Measurements from ENCODE around the gene PAPLN.

Gene PAPLN

DNA sequence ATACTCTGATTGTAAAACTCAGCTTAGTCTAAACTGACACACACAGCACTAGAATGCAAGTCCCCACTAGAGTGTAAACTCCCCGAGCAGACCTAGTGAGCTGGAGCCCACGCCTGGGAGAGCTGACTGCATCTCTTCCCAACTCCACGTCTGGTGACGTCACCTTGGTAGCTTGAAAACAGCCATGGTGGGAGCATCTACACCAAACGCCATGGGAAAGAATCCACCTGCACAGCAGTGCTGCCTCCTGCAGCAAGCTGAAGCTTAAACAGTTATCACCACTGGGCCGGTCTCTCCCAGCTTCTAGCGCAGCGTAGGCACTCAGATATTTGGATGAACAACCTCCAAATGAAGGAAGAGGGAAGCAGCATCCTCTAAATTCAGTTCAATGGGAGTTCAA is 4.3 kb upstream of the PAPLN start:
- no peak for DNase-seq

DNA sequence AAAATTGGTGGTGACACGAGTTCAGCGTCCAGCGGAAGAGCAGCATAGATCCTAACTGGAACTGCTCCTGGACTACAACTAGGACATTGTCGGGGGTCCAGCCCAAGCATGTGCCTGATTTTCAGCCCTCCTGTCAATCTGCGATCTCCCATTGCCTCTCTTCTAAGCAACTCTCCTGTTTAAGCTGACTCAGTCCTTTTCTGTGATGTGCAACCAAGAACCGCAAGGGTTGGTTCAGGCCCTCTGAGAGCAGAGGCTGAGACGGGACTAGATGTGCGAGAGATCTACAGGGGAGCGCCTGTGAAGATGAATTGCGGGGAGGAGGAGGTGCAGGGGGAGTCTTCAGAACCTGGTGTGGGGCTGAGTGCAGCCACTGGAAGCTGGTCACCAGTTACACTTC is 3.7 kb upstream of the PAPLN start:
- no peak for DNase-seq

DNA sequence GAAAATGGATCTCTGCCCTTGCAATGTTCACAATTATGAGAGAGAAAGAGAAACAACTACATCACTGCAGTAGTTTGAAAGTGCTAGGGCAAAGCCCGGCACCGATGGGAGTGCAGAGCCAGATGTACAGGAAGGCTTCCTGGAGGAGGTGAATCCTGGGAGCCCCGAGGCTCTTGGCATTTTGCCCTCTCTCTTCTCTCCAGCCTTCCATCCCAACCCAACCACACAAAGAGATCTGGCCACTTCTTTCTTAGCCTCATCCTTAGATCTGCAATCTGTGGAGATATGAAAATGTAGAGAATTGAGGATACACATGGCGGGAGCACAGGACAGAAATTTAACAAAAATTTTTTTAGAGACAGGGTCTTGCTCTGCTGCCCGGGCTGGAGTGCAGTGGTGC is 3.3 kb upstream of the PAPLN start:
- DNase-seq: no peak

DNA sequence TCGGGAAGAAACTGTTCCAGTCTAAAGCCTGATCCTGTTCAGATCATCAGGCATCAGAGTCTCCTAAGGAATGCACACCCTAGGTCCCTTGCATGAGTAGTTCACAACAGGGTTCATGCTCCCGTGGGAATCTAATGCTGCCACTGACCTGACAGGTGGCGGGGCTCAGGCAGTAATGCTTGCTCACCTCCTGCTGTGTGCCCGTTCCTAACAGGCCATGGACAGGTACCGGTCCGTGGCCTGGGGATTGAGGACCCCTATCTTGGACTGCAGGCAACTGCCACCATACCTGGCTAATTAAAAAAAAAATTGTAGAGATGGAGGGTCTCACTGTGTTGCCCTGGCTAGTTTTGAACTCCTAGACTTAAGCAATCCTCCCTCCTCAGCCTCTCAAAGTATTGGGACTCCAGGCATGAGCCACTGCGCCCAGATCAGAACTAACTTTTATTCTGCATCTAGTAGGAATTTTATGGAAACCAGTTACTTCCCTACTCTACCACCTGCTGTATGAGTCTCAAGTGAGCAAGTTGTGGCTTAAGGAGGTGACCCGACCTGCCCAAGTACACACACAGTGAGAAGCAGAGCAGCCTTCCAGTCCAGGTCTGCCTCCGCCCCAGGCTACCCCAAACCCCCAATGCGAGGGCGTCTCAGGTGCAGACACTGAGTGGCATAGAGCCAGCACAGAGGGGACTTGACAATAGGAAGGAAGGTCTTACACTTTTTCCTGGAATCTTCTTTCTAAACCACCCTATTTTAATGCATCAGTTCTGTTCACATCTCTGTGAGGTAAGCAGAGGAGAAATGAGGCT is 2.5 kb upstream of the PAPLN start:
- no peak for DNase-seq

DNA sequence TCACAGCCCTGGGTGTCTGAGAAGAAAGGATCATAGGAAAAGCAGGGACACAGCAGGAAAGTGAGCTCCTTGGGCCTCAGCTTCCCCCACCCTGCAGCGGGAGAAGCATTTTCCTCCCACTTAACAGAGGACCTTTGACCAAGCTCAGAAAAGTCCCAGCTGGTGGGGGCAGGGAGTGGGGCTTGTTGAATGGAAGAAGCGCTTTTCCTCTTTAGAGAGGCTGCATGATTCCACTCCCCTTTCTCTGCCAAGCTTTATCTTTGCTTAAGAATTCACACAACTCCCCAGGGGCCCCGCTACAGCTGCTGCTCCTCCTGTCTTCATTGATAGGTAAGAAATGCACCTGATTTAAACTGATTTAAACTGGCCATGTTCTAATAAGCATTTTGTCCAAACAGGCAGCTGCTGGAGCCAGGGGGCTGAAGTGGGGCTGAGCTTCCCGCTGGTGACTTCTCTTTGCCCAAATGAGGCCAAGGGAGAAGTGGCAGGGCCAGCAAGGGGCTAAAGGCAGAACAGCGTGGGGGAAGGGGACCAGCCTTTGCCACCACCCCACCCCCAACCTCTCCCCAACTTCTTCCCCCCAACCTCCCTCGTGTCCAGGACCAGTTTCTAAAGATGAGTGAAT is 1.7 kb upstream of the PAPLN start:
- DNase-seq: no peak

DNA sequence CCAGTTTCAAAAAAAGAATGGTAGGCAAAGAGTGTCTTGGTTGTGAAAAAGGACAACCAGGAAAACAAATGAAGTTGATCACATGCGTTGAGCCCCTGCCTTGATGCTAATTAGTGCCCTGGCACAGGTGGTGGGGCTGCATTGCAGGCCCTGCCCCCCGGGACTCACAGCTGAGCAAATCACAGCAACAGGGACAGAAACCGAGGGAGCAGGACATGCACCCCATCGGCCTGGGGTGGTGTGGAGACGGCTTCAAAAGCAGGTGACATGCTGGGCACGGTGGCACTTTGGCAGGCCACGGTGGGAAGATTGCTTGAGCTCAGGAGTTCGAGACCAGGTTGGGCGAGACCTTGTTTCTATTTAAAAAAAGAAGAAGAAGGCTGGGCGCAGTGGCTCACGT is 1.1 kb upstream of the PAPLN start:
- no peak for DNase-seq

DNA sequence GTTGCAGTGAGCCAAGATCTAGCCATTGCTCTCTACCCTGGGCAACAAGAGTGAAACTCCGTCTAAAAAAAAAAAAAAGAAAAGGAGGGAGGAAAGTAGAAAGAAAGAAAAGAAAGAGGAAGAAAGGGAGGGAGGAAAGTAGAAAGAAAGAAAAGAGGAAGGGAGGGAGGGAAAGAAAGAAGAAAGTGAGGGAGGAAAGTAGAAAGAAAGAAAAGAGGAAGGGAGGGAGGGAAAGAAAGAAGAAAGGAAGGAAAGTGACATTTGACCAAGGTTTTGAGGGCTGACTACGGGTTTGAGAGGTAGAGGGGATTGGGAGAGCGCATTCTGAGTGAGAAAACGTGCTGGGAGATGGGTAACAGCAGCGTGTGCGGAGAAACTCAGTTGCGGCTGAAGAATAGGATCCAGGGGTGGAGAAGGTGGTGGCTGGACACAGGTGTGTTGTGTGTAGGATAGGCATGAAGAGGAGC is 521 bp upstream of the PAPLN start:
- DNase-seq: no peak

DNA sequence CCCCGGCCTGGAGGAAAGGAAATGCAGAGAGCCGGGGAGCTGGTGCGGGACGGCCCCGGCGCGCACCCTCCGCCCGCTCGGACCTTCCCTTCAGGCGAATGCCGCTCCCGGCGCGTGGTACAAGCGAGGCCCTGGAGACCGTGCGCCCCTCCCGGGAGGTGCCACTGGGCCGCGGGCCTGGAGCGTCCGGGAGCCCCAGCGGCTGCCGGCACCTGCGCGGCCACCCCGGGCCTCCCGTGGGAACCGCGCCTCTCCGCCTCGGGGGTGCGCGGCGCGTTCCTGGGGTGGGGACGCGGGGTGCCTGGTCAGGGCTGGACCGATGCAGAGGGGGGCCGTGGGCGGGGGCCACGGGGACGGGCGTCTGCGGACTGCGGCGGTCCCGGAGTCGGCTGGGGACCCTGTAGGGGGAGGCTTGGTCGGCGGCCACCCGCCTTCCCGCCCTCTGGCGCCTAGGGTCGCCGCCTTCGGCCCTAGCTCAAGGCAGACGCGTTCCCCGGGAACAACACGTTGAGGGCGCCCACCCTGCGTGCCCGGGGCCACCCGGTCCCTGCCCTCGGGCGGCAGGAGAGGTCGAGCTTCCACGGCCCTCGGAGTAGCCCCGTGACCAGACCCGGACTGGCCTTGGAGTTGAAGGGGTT is 599 bp downstream of the PAPLN start:
- DNase-seq: no peak

DNA sequence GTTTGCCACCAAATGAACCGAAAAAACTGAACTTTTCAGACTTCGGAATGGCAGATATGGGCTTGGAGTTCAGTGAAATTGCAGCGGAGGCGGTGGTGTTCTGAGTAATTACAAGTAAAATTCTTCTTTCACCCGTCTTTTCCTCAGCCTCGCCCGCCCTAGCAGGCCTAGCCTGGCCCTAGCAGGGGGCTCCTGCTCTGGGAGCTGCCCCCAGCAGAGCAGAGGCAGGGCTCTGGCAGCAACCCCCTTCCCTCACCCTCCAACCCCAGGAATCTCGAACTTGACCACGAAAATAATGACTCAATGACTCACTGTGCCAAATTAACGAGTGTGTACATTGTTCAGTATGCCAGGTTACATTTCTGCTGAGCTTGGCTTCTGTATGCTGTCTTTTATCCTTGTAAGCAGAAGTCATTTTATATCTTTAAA is 1.1 kb downstream of the PAPLN start:
- DNase-seq: peak; percentile 59

DNA sequence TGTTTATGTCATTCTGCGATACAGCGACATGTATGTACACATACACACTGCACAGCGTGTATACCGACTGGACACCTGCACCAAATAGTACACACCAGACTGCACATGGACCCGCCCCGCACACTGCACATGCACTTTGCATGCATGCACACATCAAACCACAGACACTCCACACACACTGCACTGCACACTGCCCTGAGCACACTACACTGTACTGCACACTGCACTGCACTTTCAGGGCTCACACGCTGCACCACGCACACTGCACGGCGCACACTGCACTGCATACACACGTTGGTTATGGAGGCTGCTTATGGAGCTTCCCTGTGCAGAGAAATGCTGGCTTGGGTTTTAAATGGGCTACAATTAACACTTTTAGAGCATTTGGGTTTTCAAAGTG is 1.6 kb downstream of the PAPLN start:
- DNase-seq: no peak

DNA sequence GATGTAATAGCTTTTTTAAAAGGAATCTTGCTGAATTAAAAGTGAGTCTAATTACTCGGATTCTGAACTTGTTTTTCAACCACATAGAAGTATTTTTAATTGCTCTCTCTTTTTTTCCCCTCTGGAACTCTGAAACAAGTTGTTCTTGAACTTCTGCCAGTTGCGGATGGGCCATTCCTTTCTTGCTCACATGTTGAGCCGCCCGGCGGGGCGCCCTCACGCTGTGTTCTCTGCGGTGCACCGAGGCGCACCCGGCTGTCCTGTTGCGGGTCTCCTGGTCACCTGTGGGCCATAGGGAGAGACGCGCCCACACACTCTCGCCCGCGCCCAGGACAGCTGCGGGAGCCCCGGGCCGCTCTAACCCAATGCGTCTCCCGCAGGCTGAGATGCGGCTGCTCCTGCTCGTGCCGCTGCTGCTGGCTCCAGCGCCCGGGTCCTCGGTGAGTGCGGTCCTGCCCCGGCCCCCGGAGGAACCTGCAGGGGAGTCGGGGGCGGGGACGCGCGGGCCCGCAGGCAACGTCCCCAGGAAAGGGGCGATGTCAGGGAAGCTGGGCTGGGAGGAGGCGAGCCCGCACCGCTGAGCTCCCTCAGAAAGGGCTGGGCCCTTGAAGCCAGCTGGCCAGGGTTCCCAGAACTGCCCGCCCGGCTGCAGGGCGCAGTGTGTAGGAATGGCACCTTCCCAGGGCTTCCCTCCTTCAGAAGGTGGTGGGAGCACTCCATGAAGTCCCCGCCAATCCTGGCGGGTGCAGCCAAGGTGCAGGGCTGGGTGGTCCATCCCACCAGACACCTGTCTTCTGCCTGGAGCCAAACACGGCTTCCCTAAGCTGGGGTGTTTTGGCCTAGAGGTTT is 2.3 kb downstream of the PAPLN start:
- peak; percentile 24 for DNase-seq

DNA sequence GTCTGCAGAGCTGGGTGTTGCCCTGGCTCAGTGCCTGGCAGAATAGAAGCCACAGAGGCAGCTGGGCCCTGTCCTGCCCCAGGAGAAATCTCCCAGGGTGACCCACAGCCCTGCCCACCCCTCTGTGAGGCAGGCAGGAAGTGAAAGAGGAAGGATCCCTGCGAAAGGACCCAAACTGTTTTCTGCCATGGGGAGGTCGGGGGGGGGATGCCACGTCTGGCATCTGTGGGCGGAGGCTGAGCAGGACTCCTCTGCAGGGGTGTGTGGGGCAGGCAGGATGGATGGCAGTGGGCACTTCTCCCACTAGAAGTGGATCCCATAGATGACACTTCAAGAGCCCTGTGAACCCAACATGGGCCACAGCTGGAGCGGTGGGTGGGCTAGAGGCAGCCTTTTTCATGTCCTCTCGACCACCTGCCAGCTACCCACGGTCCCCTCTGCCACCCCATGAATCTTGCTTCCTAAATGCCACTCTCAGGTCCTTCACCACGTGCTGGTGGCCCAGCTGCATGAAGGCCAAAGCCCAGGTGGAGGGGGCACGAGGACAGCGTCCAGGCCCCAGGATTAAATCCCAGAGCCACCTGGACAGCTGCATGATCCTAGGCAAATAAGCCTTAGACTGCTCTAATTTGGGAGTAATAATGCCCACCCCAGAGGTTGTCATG is 3.6 kb downstream of the PAPLN start:
- DNase-seq: no peak

DNA sequence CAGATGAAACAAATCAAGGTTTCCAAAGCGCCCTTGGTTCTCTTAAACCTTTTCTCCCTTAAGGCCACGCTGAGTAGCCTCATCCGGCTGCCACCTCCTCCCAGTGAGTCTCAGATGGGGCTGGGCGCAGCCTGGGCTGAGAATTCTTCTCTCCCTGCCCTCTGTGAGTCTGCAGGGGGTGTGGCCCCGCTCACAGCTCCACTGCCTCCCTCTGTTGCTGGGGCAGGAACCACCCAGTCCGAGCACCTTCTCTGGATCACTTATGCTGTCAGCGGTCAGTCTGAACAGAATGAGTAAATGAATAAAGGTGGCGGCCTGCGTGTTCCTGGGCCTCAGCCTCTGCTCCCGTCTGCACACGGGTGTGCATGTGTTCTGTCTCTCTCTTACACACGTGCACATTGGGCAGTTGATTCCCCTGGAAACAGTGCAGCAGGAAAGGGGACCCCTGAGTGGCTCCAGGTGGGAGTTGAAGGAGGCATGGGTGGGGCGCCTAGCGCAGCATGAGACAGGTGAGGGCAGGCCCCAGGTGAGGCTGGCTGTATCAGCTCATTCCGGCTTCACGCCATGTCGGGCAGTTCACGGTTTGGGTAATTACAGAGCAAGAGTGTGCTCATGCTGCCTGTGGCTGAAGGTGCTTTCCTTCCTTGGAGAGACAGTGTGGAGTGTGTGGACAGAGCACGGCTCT is 4.3 kb downstream of the PAPLN start:
- DNase-seq: no peak

DNA sequence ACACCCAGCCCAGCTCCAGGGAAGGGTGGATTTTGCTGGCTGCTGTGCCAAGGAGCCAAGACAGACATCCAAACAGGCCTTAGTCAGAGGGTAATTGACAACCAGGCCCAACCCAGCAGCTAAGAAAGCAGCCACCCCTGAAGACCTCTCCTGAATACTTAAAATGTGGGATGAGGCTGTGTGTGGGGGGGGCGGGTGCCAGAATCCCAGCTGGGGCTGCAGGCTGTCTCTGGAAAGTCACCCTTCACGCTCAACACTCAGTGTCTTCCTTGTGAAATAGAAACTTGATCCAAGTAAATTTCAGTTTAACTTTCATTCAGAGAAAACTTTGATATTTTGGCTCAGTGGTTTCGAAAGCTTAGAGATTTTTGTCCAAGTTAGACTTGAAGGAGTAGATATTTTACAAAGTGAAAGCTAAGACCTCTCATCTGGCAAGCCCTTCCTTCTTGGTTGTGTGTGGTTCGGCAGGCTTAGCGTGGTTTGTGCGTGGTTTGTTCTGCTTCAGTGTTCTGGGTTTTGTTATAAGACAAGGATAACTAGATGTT is 5.1 kb downstream of the PAPLN start:
- no peak for DNase-seq

DNA sequence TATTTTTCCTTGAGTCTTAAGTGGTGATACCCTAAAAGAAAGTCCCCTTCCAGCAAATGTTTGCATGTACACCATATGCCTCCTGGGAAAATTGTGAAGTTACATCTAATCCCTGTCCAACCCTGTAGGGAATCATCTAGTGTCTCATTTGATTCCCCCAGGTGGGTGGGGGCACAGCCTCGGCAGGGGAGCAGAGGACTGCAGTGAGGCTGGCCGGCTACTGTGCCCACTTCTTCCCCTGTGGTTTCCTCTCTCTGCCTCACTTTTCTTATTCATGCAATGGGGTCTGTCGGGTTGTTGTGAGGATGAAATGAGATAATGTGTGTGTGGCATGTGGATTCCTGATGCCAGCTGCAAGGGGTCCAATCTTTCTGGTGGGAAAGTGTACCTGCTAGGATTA is 6.0 kb downstream of the PAPLN start:
- DNase-seq: no peak

DNA sequence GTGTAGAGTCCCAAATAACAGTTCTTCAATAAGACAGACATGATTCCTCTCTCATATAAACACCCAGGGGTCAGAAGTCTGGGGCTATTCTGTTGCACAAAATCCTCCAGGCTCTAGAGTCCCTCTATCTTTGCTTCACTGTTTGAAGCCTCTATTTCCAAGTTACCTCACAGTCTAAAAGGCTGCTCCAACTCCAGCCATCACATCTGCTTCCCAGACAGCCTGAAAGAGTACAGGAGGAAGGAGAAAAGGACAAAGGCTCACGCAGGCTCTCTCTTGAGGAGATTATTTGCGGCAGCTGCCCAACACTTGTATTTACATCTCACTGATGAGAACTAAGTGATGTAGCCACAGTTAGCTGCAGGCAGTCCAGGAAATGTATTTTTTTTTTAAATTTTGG is 6.4 kb downstream of the PAPLN start:
- no peak for DNase-seq

DNA sequence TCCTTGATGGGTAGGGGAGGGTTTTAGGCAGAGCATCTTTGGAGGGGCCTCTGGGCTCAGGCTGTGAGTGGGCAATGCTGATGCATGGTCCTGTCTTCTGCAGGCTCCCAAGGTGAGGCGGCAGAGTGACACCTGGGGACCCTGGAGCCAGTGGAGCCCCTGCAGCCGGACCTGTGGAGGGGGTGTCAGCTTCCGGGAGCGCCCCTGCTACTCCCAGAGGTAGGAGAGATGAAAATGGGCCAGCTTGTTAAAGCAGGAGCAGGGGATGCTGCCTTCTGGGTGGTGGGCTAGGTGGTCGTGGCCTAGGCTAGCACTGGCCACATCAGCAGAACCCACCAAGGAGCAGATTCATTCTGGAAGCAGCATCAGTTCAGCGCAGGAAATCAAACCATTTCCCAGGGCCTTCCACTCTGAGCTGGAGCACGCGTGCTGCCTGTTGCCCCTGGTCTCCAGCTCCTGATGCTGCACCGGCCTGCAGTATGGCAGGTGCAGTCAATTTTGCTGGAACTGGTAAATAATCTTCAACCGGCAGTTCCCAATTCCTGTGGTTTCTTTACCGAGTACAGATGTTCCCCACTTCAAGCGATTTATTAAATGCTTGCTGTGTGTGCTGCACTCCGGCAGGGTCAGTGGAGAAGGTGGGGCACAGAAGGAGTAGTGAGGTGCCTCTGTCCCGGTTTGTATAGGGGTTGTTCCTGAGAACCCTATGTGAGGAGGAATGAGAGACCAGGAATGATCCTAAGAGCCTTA is 7.4 kb downstream of the PAPLN start:
- DNase-seq: no peak

DNA sequence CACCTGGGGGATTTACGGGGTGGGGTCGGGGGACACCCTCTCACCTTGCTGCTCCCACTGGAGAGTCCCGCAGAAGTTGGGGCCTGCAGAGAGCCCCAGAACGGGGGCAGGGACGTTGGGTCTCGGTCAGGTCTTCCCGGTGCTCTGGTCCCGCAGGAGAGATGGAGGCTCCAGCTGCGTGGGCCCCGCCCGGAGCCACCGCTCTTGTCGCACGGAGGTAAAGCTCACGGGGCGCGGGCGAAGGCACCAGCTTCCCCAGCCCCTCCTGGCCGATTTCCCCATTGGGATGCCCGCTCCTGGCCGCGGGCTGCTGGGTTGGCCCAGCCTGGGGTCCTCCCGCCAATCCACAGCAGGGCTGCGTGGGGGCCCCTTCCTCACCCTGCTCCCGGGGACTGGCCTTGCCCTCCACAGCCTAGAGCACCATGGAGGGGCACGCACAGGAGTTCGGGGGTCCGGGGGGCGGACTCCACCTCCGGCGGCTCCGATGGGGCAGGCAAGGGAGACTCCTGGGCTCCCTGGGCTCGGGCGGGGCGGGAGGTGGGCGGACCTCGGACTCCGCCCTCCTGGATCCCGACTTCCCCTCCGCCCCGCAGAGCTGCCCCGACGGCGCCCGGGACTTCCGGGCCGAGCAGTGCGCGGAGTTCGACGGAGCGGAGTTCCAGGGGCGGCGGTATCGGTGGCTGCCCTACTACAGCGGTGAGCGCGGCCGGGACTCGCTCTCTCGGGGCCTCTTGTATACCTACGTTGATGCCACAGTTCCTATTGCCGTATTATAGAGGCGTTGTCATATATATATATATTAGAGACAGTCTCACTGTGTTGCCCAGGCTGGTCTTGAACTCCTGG is 8.4 kb downstream of the PAPLN start:
- DNase-seq: no peak

DNA sequence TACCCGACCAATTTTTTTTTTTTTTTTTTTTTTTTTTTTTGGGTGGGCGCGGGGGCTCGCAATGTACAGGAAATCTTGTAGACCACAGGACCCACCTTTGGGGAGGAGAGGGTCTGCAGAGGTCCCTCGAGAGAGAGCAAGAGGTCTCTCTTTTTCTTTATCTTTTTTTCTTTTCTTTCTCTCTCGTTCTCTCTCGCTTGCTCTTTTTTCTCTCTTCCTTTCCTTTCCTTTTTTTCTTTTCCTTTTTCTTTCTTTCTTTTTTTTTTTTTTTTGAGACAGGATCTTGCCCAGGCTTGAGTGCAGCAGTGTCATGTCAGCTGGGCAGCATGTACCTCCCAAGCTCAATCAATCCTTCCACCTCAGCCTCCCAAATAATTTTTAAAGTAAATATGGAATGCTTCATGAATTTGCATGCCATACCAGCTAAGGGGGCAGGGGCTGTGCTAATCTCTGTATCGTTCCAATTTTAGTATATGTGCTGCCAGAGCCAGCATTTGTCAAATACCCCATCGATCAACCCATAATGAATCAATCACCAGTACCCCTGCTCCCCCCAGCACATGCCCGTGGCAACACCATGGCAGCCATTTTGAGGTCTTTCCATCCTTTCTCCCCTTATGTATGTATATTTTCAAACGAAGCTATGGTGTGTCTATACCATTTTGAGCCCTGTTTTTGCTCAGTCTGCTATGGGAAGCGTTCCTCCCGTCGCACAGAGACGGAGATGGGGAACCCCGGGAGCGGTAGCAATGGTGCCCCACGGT is 9.3 kb downstream of the PAPLN start:
- DNase-seq: no peak

Data from HCEC 1CT (cell line).